ENCODE data around the gene FBXL19.

FBXL19 gene

GRCh38 chr16:30997725-30998711, 74.6 kb downstream of the FBXL19 start:
- CTCF ChIA-PET, result interaction anchor here (0.6 to 2.3 kb wide), 7 partner anchors 11 to 137 kb away, joined by 3 to 19 read pairs (median 3); partner anchors contain the start of gene HSD3B7
- peak overlapping the region; percentile 17; the same call in 1 of the 2 replicates for H3K27ac ChIP-seq (ENCODE audit: extremely low read depth, low read depth, low read length)
- no peaks in the 10 kb centered on the region for H3K9me3 ChIP-seq (ENCODE audit: control insufficient read depth, insufficient read depth, low read depth, low read length)
- POLR2A ChIA-PET, result interaction anchor here (0.5 to 2.7 kb wide), 11 partner anchors 12 to 1144 kb away, joined by 3 to 6 read pairs (median 3); partner anchors contain the start of genes ZNF646 and ZNF668
- H3K4me1 ChIP-seq (ENCODE audit: control insufficient read depth, insufficient read depth, low read length), result peaks cover 5% of the 10 kb centered on the region
- no peaks in the 10 kb centered on the region for H3K36me3 ChIP-seq (ENCODE audit: control insufficient read depth in 2 of 2, insufficient read depth in 1 of 2, low read length in 2 of 2)
- H3K4me3 ChIP-seq (ENCODE audit: low read depth, low read length), result peak overlapping the region; percentile 47
- TF ChIP-seq ZNF24 (tag by site-specific recombination; IDR thresholded peaks at IDR 0.05) (no peak), ZNF121 (tag by site-specific recombination; IDR thresholded peaks at IDR 0.05) (no peak), ZNF138 (tag by site-specific recombination; IDR thresholded peaks at IDR 0.05; ENCODE audit: borderline replicate concordance) (no peak), WT1 (tag by site-specific recombination; IDR thresholded peaks at IDR 0.05) (no peak), ZNF843 (tag by site-specific recombination; IDR thresholded peaks at IDR 0.05) (no peak), ZEB2 (tag by site-specific recombination; IDR thresholded peaks at IDR 0.05) (no peak), ZNF391 (tag by site-specific recombination; IDR thresholded peaks at IDR 0.05; ENCODE audit: borderline replicate concordance, low read depth) (no peak), ZNF426 (tag by site-specific recombination; IDR thresholded peaks at IDR 0.05) (no peak), ZNF639 (tag by site-specific recombination; IDR thresholded peaks at IDR 0.05) (0 out of 2 replicates have a peak, but pooled peaks have one; percentile 13), ZNF558 (tag by site-specific recombination; IDR thresholded peaks at IDR 0.05) (no peak), REST (tag by site-specific recombination; IDR thresholded peaks at IDR 0.05) (no peak), ZFP37 (tag by site-specific recombination; IDR thresholded peaks at IDR 0.05) (no peak), EGR2 (tag by site-specific recombination; IDR thresholded peaks at IDR 0.05; ENCODE audit: low read depth) (no peak), KLF10 (tag by site-specific recombination; IDR thresholded peaks at IDR 0.05) (no peak), ZBTB21 (tag by site-specific recombination; IDR thresholded peaks at IDR 0.05) (0 out of 2 replicates have a peak, but pooled peaks have one; percentile 9), ZNF10 (tag by site-specific recombination; IDR thresholded peaks at IDR 0.05) (no peak), ZNF629 (tag by site-specific recombination; IDR thresholded peaks at IDR 0.05) (0 out of 2 replicates have a peak, but pooled peaks have one; percentile 10), ZNF660 (tag by site-specific recombination; IDR thresholded peaks at IDR 0.05) (no peak), ZSCAN23 (tag by site-specific recombination; IDR thresholded peaks at IDR 0.05) (no peak), ZNF324 (tag by site-specific recombination; IDR thresholded peaks at IDR 0.05) (no peak), ZNF280C (tag by site-specific recombination; IDR thresholded peaks at IDR 0.05) (no peak), ZNF16 (tag by site-specific recombination; IDR thresholded peaks at IDR 0.05; ENCODE audit: low read depth) (no peak)
- TF ChIP-seq, protein P1, sequence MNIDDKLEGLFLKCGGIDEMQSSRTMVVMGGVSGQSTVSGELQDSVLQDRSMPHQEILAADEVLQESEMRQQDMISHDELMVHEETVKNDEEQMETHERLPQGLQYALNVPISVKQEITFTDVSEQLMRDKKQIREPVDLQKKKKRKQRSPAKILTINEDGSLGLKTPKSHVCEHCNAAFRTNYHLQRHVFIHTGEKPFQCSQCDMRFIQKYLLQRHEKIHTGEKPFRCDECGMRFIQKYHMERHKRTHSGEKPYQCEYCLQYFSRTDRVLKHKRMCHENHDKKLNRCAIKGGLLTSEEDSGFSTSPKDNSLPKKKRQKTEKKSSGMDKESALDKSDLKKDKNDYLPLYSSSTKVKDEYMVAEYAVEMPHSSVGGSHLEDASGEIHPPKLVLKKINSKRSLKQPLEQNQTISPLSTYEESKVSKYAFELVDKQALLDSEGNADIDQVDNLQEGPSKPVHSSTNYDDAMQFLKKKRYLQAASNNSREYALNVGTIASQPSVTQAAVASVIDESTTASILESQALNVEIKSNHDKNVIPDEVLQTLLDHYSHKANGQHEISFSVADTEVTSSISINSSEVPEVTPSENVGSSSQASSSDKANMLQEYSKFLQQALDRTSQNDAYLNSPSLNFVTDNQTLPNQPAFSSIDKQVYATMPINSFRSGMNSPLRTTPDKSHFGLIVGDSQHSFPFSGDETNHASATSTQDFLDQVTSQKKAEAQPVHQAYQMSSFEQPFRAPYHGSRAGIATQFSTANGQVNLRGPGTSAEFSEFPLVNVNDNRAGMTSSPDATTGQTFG (tag by site-specific recombination; IDR thresholded peaks at IDR 0.05; ENCODE audit: borderline replicate concordance), result no peak
- TF ChIP-seq, protein P2, sequence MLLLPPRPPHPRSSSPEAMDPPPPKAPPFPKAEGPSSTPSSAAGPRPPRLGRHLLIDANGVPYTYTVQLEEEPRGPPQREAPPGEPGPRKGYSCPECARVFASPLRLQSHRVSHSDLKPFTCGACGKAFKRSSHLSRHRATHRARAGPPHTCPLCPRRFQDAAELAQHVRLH (tag by site-specific recombination; IDR thresholded peaks at IDR 0.05), result no peak
